Sigmoid colon (tissue), 7 donors: ENCODE measurements around the gene NRG2. TPM values are rescaled to one million over a fixed set of nuclear protein-coding genes. Genes with fewer than 3 reads are reported as not detected.

Source experiments
- DNase-seq: peaks from one replicate; pipeline ENCODE4 v3.0.0-alpha.2; 2019
- H3K27ac ChIP-seq, 4 donors: fragments of 200-600 bp; sonication (generic); one replicate each; pipeline ENCODE4 v1.5.1; 2016 to 2019; ENCODE audit warnings: mild to moderate bottlenecking in 1 of 4
- H3K27me3 ChIP-seq, 3 donors: fragments of 200-600 bp; sonication (generic); one replicate each; pipeline ENCODE4 v1.5.1; 2019; ENCODE audit warnings: mild to moderate bottlenecking in 1 of 3
- H3K36me3 ChIP-seq, 4 donors: fragments of 200-600 bp; sonication (generic); one replicate each; pipeline ENCODE4 v1.5.1; 2016 to 2019
- H3K4me1 ChIP-seq, 4 donors: fragments of 200-600 bp; sonication (generic); one replicate each; pipeline ENCODE4 v1.5.1; 2017 to 2019
- H3K4me3 ChIP-seq, 4 donors: fragments of 200-600 bp; sonication (generic); one replicate each; pipeline ENCODE4 v1.5.1; 2017 to 2019; ENCODE audit warnings: mild to moderate bottlenecking in 2 of 4, moderate library complexity in 1 of 4
- H3K9me3 ChIP-seq, 4 donors: fragments of 200-600 bp in 3 of 4; sonication (generic) in 3 of 4; one replicate each; pipeline versions ENCODE4 v1.5.1 to v1.6.1; 2013 to 2019
- CTCF ChIP-seq, 4 experiments: fragments of 450-650 bp in 3 of 4; fragments of 200-600 bp in 1 of 4; IDR thresholded peaks; one replicate each; pipeline ENCODE4 v1.5.1; 2016 to 2019; ENCODE audit warnings: antibody characterized with exemption in 4 of 4, mild to moderate bottlenecking in 3 of 4, moderate library complexity in 2 of 4
- EP300 ChIP-seq, 4 donors: sonication (generic); formaldehyde crosslinking; IDR thresholded peaks; one replicate each; pipeline ENCODE4 v1.6.1; 2017; ENCODE audit warnings: antibody characterized with exemption in 4 of 4
- POLR2A ChIP-seq, 2 donors: fragments of 450-650 bp; IDR thresholded peaks; one replicate each; pipeline ENCODE4 v1.6.1; 2016; ENCODE audit warnings: antibody characterized with exemption in 2 of 2, mild to moderate bottlenecking in 2 of 2, moderate library complexity in 2 of 2
- POLR2AphosphoS5 ChIP-seq, 4 donors: sonication (generic); formaldehyde crosslinking; IDR thresholded peaks; one replicate each; pipeline ENCODE4 v1.6.1; 2017; ENCODE audit warnings: antibody characterized with exemption in 4 of 4
- WGBS, 2 donors: extraction: QIAGEN DNeasy Blood & Tissue Kit; methylation state at CpG; one replicate each; pipeline ENCODE4 v1.1.7; 2013; 5-methylcytosine and 5-hydroxymethylcytosine counted together
- intact Hi-C: fragments of 100-400 bp; cut with DNase I; formaldehyde crosslinking; loops from one replicate; pipeline ENCODE4 v1.15.1; 2023
- polyA plus RNA-seq, 3 donors: library from polyadenylated mRNA; stranded (reverse); fragments of 200-250 nt; gene quantifications; one replicate each; pipeline ENCODE4 v1.2.3, GENCODE V29; 2013
- total RNA-seq, 4 donors: library from RNA; depleted of rRNA; stranded (reverse); fragments of >200 nt; gene quantifications; one replicate each; pipeline ENCODE4 v1.1.0, GENCODE V29; 2016
- donor health status: healthy with polysubstance abuse.
- donor health status: Bipolar disorder and iron deficiency.
- donor health status: healthy.

NRG2 gene
- total and polyA plus RNA-seq, 7 donors: 0.80 to 11.9 (median 4.8) TPM; not detected in 2

GRCh38 chr5:139914218-139914807, 128.8 kb downstream of the NRG2 start:
- peak; percentile 6 for DNase-seq
- no peak overlapping the region for H3K27ac ChIP-seq
- no peaks in the 10 kb centered on the region for H3K4me1 ChIP-seq
- no peak overlapping the region for H3K4me3 ChIP-seq
- H3K9me3 ChIP-seq: no peaks in the 10 kb centered on the region
- WGBS, 2 donors: 69 to 79% methylated on average over 7 of the region's 7 CpGs
- no peak for TF ChIP-seq POLR2AphosphoS5 (IDR thresholded peaks at IDR 0.05)
- TF ChIP-seq POLR2A (IDR thresholded peaks at IDR 0.05): no peak
- TF ChIP-seq CTCF (IDR thresholded peaks at IDR 0.05): no peak
- no peak for TF ChIP-seq EP300 (IDR thresholded peaks at IDR 0.05)
- intact Hi-C loops: no loop called here
- H3K27me3 ChIP-seq: no peaks in the 10 kb centered on the region
- H3K36me3 ChIP-seq: no peaks in the 10 kb centered on the region

- 76 to 87% methylated on average over 4 of the region's 4 CpGs for WGBS, 2 donors
- Histone ChIP-seq H3K27ac (no peak overlapping the region), H3K9me3 (no peaks in the 10 kb centered on the region), H3K4me1 (no peaks in the 10 kb centered on the region), H3K4me3 (no peak overlapping the region), H3K27me3 (no peaks in the 10 kb centered on the region), H3K36me3 (no peaks in the 10 kb centered on the region)
- peak; percentile 45 for DNase-seq
- no peak for TF ChIP-seq POLR2AphosphoS5 (IDR thresholded peaks at IDR 0.05)
- no peak for TF ChIP-seq POLR2A (IDR thresholded peaks at IDR 0.05)
- no peak for TF ChIP-seq EP300 (IDR thresholded peaks at IDR 0.05)
- TF ChIP-seq CTCF (IDR thresholded peaks at IDR 0.05): no peak
- intact Hi-C loops: no loop called here
Observed at GRCh38 chr5:139912804-139913203, 130.3 kb downstream of the NRG2 start.

- WGBS, 2 donors: 58 to 75% methylated on average over 3 of the region's 3 CpGs
- Histone ChIP-seq H3K27ac (no peak overlapping the region), H3K9me3 (no peaks in the 10 kb centered on the region), H3K27me3 (no peaks in the 10 kb centered on the region), H3K36me3 (no peaks in the 10 kb centered on the region), H3K4me3 (no peak overlapping the region), H3K4me1 (no peaks in the 10 kb centered on the region)
- peak; percentile 37 for DNase-seq
- intact Hi-C loops: no loop called here
- no peak for TF ChIP-seq POLR2A (IDR thresholded peaks at IDR 0.05)
- no peak for TF ChIP-seq CTCF (IDR thresholded peaks at IDR 0.05)
- TF ChIP-seq POLR2AphosphoS5 (IDR thresholded peaks at IDR 0.05): no peak
- TF ChIP-seq EP300 (IDR thresholded peaks at IDR 0.05): no peak
Observed at GRCh38 chr5:139912158-139912557, 130.9 kb downstream of the NRG2 start.

GRCh38 chr5:139911425-139912120, 131.5 kb downstream of the NRG2 start:
- DNase-seq: peak; percentile 43
- 85 to 91% methylated on average over 4 of the region's 4 CpGs for WGBS, 2 donors
- no peak overlapping the region for H3K4me3 ChIP-seq
- intact Hi-C loops: no loop called here
- H3K9me3 ChIP-seq: no peaks in the 10 kb centered on the region
- no peaks in the 10 kb centered on the region for H3K27me3 ChIP-seq
- H3K27ac ChIP-seq: no peak overlapping the region
- H3K36me3 ChIP-seq: no peaks in the 10 kb centered on the region
- H3K4me1 ChIP-seq: no peaks in the 10 kb centered on the region
- no peak for TF ChIP-seq POLR2A (IDR thresholded peaks at IDR 0.05)
- TF ChIP-seq POLR2AphosphoS5 (IDR thresholded peaks at IDR 0.05): no peak
- TF ChIP-seq EP300 (IDR thresholded peaks at IDR 0.05): no peak
- TF ChIP-seq CTCF (IDR thresholded peaks at IDR 0.05): no peak
